Mesenchymal stem cell (in vitro differentiated cells and primary cell): ENCODE data around the gene RBM8A.

Experiments
- DNase-seq: peaks from one replicate; pipeline ENCODE4 v3.0.0-alpha.2; 2013
- H2AFZ ChIP-seq: one replicate; pipeline ENCODE4 v1.6.1; 2013; ENCODE audit warnings: low read depth, mild to moderate bottlenecking, control low read depth, inconsistent platforms, low read length, moderate library complexity
- H2AK5ac ChIP-seq: 2 replicates; pipeline ENCODE4 v1.6.1; 2013; ENCODE audit warnings: low read length, moderate library complexity, mild to moderate bottlenecking, inconsistent platforms; ENCODE audit not compliant: severe bottlenecking
- H2BK120ac ChIP-seq: one replicate; pipeline ENCODE4 v1.6.1; 2013; ENCODE audit warnings: low read depth, mild to moderate bottlenecking, inconsistent platforms, low read length, moderate library complexity
- H2BK12ac ChIP-seq, 2 experiments: one replicate each; pipeline ENCODE4 v1.6.1; 2013; ENCODE audit warnings: inconsistent platforms in 2 of 2, low read length in 2 of 2, mild to moderate bottlenecking in 2 of 2, moderate library complexity in 2 of 2, control low read depth in 1 of 2
- H2BK15ac ChIP-seq: one replicate; pipeline ENCODE4 v1.6.1; 2013; ENCODE audit warnings: mild to moderate bottlenecking, low read depth, inconsistent platforms; ENCODE audit not compliant: poor library complexity, severe bottlenecking
- H2BK5ac ChIP-seq: 2 replicates; pipeline ENCODE4 v1.6.1; 2013; ENCODE audit warnings: low read depth, mild to moderate bottlenecking, low read length, control low read depth, inconsistent platforms; ENCODE audit not compliant: poor library complexity, severe bottlenecking
- H3K14ac ChIP-seq, 2 experiments: one replicate each; pipeline ENCODE4 v1.6.1; 2013; ENCODE audit warnings: inconsistent platforms in 2 of 2, low read length in 2 of 2, control low read depth in 1 of 2, mild to moderate bottlenecking in 1 of 2, moderate library complexity in 1 of 2
- H3K18ac ChIP-seq, 2 experiments: one replicate each; pipeline ENCODE4 v1.6.1; 2013; ENCODE audit warnings: inconsistent platforms in 2 of 2, low read length in 2 of 2, control low read depth in 1 of 2, low read depth in 1 of 2, mild to moderate bottlenecking in 1 of 2
- H3K23ac ChIP-seq, 2 experiments: one replicate each; pipeline ENCODE4 v1.6.1; 2013; ENCODE audit warnings: inconsistent platforms in 2 of 2, low read length in 2 of 2, mild to moderate bottlenecking in 2 of 2, moderate library complexity in 2 of 2, control low read depth in 1 of 2
- H3K27ac ChIP-seq: 2 replicates; pipeline ENCODE4 v1.5.1; 2013; ENCODE audit warnings: mild to moderate bottlenecking, moderate library complexity, low read length, control low read depth, inconsistent platforms; ENCODE audit not compliant: poor library complexity, severe bottlenecking
- H3K27me3 ChIP-seq, 2 experiments: 2 replicates each; pipeline versions ENCODE4 v1.6.1 to v1.7.0; 2013; ENCODE audit warnings: low read length in 2 of 2, mild to moderate bottlenecking in 2 of 2, moderate library complexity in 2 of 2, control low read depth in 1 of 2, inconsistent platforms in 1 of 2; ENCODE audit not compliant: control insufficient read depth in 1 of 2, insufficient read depth in 1 of 2
- H3K36me3 ChIP-seq, 2 experiments: 2 replicates each; pipeline versions ENCODE4 v1.6.1 to v1.7.0; 2013; ENCODE audit warnings: low read length in 2 of 2, control low read depth in 1 of 2, inconsistent platforms in 1 of 2, low read depth in 1 of 2, mild to moderate bottlenecking in 1 of 2; ENCODE audit not compliant: insufficient read depth in 2 of 2, control insufficient read depth in 1 of 2
- H3K4ac ChIP-seq, 2 experiments: one replicate each; pipeline ENCODE4 v1.6.1; 2013; ENCODE audit warnings: inconsistent platforms in 2 of 2, low read length in 2 of 2, mild to moderate bottlenecking in 2 of 2, moderate library complexity in 2 of 2, control low read depth in 1 of 2, low read depth in 1 of 2
- H3K4me1 ChIP-seq: 2 replicates; pipeline ENCODE4 v1.6.1; 2013; ENCODE audit warnings: low read depth, low read length, control low read depth; ENCODE audit not compliant: control insufficient read depth, insufficient read depth
- H3K4me2 ChIP-seq: 2 replicates; pipeline ENCODE4 v1.6.1; 2013; ENCODE audit warnings: low read length, mild to moderate bottlenecking, inconsistent platforms; ENCODE audit not compliant: poor library complexity, severe bottlenecking
- H3K4me3 ChIP-seq, 2 experiments: 2 replicates each; pipeline versions ENCODE4 v1.5.1 to v1.7.0; 2013; ENCODE audit warnings: low read length in 2 of 2, mild to moderate bottlenecking in 2 of 2, control low read depth in 1 of 2, low read depth in 1 of 2; ENCODE audit not compliant: insufficient read depth in 1 of 2
- H3K79me1 ChIP-seq: replicated peaks from 2 replicates; pipeline ENCODE4 v1.6.1; 2013; ENCODE audit warnings: mild to moderate bottlenecking, control low read depth, low read length, inconsistent platforms; ENCODE audit not compliant: poor library complexity, severe bottlenecking
- H3K9ac ChIP-seq: 2 replicates; pipeline ENCODE4 v1.7.0; 2013; ENCODE audit warnings: mild to moderate bottlenecking, low read length, moderate library complexity
- H3K9me3 ChIP-seq: 2 replicates; pipeline ENCODE4 v1.7.0; 2013; ENCODE audit warnings: mild to moderate bottlenecking, low read length; ENCODE audit not compliant: control insufficient read depth
- H4K8ac ChIP-seq: one replicate; pipeline ENCODE4 v1.6.1; 2013; ENCODE audit warnings: inconsistent platforms, mild to moderate bottlenecking, low read length, moderate library complexity
- H4K91ac ChIP-seq: one replicate; pipeline ENCODE4 v1.6.1; 2013; ENCODE audit warnings: mild to moderate bottlenecking, low read length, inconsistent platforms
- WGBS: methylation state at CpG from one replicate; pipeline ENCODE4 v1.1.7; 2013; ENCODE audit warnings: mixed read lengths; 5-methylcytosine and 5-hydroxymethylcytosine counted together

RBM8A gene

GRCh38 chr1:145918144-145918991, 8.9 kb downstream of the RBM8A start, which contains the start of gene PEX11B:
TSS of gene PEX11B (minus strand) at chr1:145918717. CDS start at chr1:145918688, 29 bp downstream.
- H2BK15ac ChIP-seq = peak within 1 kb of the TSS; percentile 19
- 2% methylated on average over 51 of the region's 51 CpGs for WGBS

DNA sequence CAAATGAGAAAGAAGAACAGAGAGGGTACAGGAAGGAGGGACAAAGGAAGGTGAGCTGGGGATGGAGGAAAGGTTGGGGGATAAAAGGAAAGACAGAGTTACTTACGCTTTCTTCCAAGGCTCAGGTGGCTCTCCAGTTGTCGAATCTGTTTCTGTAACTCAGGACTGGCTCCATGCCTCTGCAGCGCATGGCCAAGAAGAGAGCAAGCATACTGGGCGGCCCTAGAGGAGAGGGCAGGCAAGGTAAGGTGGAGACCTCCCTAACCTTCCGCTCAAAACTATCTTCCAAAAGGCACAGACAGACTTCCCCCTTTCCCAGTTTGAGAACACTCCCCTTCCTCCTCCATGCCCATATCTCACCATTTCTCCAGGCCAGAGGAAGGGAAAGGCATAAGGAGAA, 9.7 kb downstream of the RBM8A start:
- Histone ChIP-seq H3K9me3 (no peaks in the 10 kb centered on the region), H4K91ac (no peak overlapping the region), H2BK12ac (no peak overlapping the region), H3K4me1 (peaks cover 19% of the 10 kb centered on the region), H3K79me1 (peaks cover 12% of the 10 kb centered on the region), H2BK15ac (no peak overlapping the region), H3K4me2 (peak overlapping the region; percentile 92), H2AFZ (no peak overlapping the region), H3K18ac (no peak overlapping the region), H2BK120ac (no peak overlapping the region), H3K4me3 (peak overlapping the region; percentile 90 to 98), H2BK5ac (no peak overlapping the region), H3K36me3 (peaks cover 3 to 43% of the 10 kb centered on the region in 2 experiments), H3K9ac (peak overlapping the region; percentile 95), H3K23ac (no peak overlapping the region), H2AK5ac (peak overlapping the region; percentile 63), H3K27me3 (no peaks in the 10 kb centered on the region), H4K8ac (peak overlapping the region; percentile 95), H3K14ac (no peak overlapping the region), H3K27ac (no peak overlapping the region), H3K4ac (peak overlapping the region; percentile 93 to 96)
- WGBS = 96% methylated on average over 5 of the region's 5 CpGs
- no peak for DNase-seq

More at GRCh38 chr1:145918144-145918991, 8.9 kb downstream of the RBM8A start, which contains the start of gene PEX11B:
- H2AFZ ChIP-seq = peak within 1 kb of the TSS; percentile 96
- no peaks in the 10 kb centered on the region for H3K9me3 ChIP-seq
- no peaks in the 10 kb centered on the region for H3K27me3 ChIP-seq
- peaks cover 3 to 40% of the 10 kb centered on the region in 2 experiments for H3K36me3 ChIP-seq
- peak within 1 kb of the TSS; percentile 95 for H3K9ac ChIP-seq
- H3K4me1 ChIP-seq = peaks cover 19% of the 10 kb centered on the region
- H2BK12ac ChIP-seq = peak within 1 kb of the TSS; percentile 25 to 59
- peak within 1 kb of the TSS; percentile 98 for H3K27ac ChIP-seq
- peaks cover 12% of the 10 kb centered on the region for H3K79me1 ChIP-seq
- peak within 1 kb of the TSS; percentile 86 for H2BK5ac ChIP-seq
- peak within 1 kb of the TSS; percentile 95 for H4K8ac ChIP-seq
- peak within 1 kb of the TSS; percentile 97 to 98 for H3K18ac ChIP-seq
- H2AK5ac ChIP-seq = peak within 1 kb of the TSS; percentile 63
- peak within 1 kb of the TSS; percentile 92 for H3K4me2 ChIP-seq
- peak within 1 kb of the TSS; percentile 90 to 98 for H3K4me3 ChIP-seq
- peak within 1 kb of the TSS; percentile 54 for H2BK120ac ChIP-seq
- DNase-seq = peak; percentile 92
- H3K4ac ChIP-seq = peak within 1 kb of the TSS; percentile 93 to 96
- H3K14ac ChIP-seq = peak within 1 kb of the TSS in 1 of 2 experiments; percentile 99
- H3K23ac ChIP-seq = peak within 1 kb of the TSS in 1 of 2 experiments; percentile 98
- H4K91ac ChIP-seq = peak within 1 kb of the TSS; percentile 82

GRCh38 chr1:145916745-145917144, 10.5 kb downstream of the RBM8A start:
- H3K4me3 ChIP-seq = peak overlapping the region in 1 of 2 experiments; percentile 43
- no peak overlapping the region for H2BK120ac ChIP-seq
- H3K9ac ChIP-seq = peak overlapping the region; percentile 54
- H2BK15ac ChIP-seq = no peak overlapping the region
- H2AFZ ChIP-seq = no peak overlapping the region
- H3K36me3 ChIP-seq = peaks cover 8 to 47% of the 10 kb centered on the region in 2 experiments
- H4K91ac ChIP-seq = no peak overlapping the region
- no peak overlapping the region for H4K8ac ChIP-seq
- H3K9me3 ChIP-seq = no peaks in the 10 kb centered on the region
- no peak overlapping the region for H2BK12ac ChIP-seq
- no peaks in the 10 kb centered on the region for H3K27me3 ChIP-seq
- no peak for DNase-seq
- no peak overlapping the region for H3K18ac ChIP-seq
- H3K14ac ChIP-seq = no peak overlapping the region
- no peak overlapping the region for H3K4ac ChIP-seq
- H3K4me2 ChIP-seq = no peak overlapping the region
- peaks cover 19% of the 10 kb centered on the region for H3K4me1 ChIP-seq
- WGBS = 88% methylated on average over 5 of the region's 5 CpGs
- H3K79me1 ChIP-seq = peaks cover 12% of the 10 kb centered on the region
- H2BK5ac ChIP-seq = no peak overlapping the region
- no peak overlapping the region for H2AK5ac ChIP-seq
- no peak overlapping the region for H3K27ac ChIP-seq
- H3K23ac ChIP-seq = no peak overlapping the region

GRCh38 chr1:145912128-145912641, 15.1 kb downstream of the RBM8A start:
- H4K8ac ChIP-seq = no peak overlapping the region
- peaks cover 8% of the 10 kb centered on the region for H3K79me1 ChIP-seq
- no peak overlapping the region for H3K14ac ChIP-seq
- H3K27me3 ChIP-seq = no peaks in the 10 kb centered on the region
- no peak overlapping the region for H3K27ac ChIP-seq
- H3K23ac ChIP-seq = no peak overlapping the region
- no peak overlapping the region for H3K4me3 ChIP-seq
- H2BK15ac ChIP-seq = no peak overlapping the region
- no peak overlapping the region for H2BK12ac ChIP-seq
- H3K9me3 ChIP-seq = no peaks in the 10 kb centered on the region
- peak overlapping the region; percentile 31 for H3K9ac ChIP-seq
- WGBS = 94% methylated on average over 11 of the region's 11 CpGs
- DNase-seq = no peak
- H2BK5ac ChIP-seq = no peak overlapping the region
- no peak overlapping the region for H2AK5ac ChIP-seq
- H3K18ac ChIP-seq = no peak overlapping the region
- no peak overlapping the region for H2AFZ ChIP-seq
- H3K36me3 ChIP-seq = peaks cover 17 to 59% of the 10 kb centered on the region in 2 experiments
- H2BK120ac ChIP-seq = no peak overlapping the region
- H3K4ac ChIP-seq = no peak overlapping the region
- no peak overlapping the region for H4K91ac ChIP-seq
- H3K4me2 ChIP-seq = no peak overlapping the region
- peaks cover 11% of the 10 kb centered on the region for H3K4me1 ChIP-seq
